Upper lobe of right lung (tissue), 1 donor: Measurements from ENCODE around the gene IL6R. TPM values are rescaled to one million over a fixed set of nuclear protein-coding genes. Genes with fewer than 3 reads are reported as not detected.

Experiments
- ATAC-seq: fragments of 200-7000 bp; cut with Tn5 transposase; one replicate; pipeline ENCODE4 v1.9.1; 2020; ENCODE audit warnings: mild to moderate bottlenecking, moderate library complexity
- DNase-seq: peaks from one replicate; pipeline ENCODE4 v3.0.0-alpha.2; 2020
- H3K27ac ChIP-seq: fragments of 200-600 bp; one replicate; pipeline ENCODE4 v1.8.0; 2022
- H3K27me3 ChIP-seq: fragments of 200-600 bp; one replicate; pipeline ENCODE4 v1.8.0; 2022; ENCODE audit warnings: mild to moderate bottlenecking
- H3K36me3 ChIP-seq: fragments of 200-600 bp; one replicate; pipeline ENCODE4 v1.8.0; 2022
- H3K4me1 ChIP-seq: fragments of 200-600 bp; one replicate; pipeline ENCODE4 v1.8.0; 2022
- H3K4me3 ChIP-seq: fragments of 200-600 bp; one replicate; pipeline ENCODE4 v1.8.0; 2022; ENCODE audit warnings: mild to moderate bottlenecking
- H3K9me3 ChIP-seq: fragments of 200-600 bp; one replicate; pipeline ENCODE4 v1.8.0; 2022
- CTCF ChIP-seq: fragments of 200-600 bp; IDR thresholded peaks from one replicate; pipeline ENCODE4 v1.8.0; 2022; ENCODE audit warnings: antibody characterized with exemption
- intact Hi-C: fragments of 100-400 bp; cut with DNase I; formaldehyde crosslinking; loops from one replicate; pipeline ENCODE4 v1.11.0; 2022
- total RNA-seq: library from RNA; stranded (reverse); fragmentation: NEBNext Ultra II Directional; extraction: Animal tissue kit (Norgen Biotek cat#: 25700); gene quantifications from one replicate; pipeline ENCODE4 v1.2.1, GENCODE V29; 2021
- donor health status: DM: no; HTN: yes; CAD: no; lungs with severe emphysema.

Gene IL6R
- total RNA-seq, 1 donor from 2014 or later = 60.2 TPM

- peak; percentile 38 for DNase-seq
- Histone ChIP-seq H3K9me3 (no peaks in the 10 kb centered on the region), H3K36me3 (no peaks in the 10 kb centered on the region), H3K27me3 (no peaks in the 10 kb centered on the region), H3K4me1 (no peaks in the 10 kb centered on the region), H3K4me3 (no peak overlapping the region), H3K27ac (no peak overlapping the region)
- no peak for ATAC-seq
- intact Hi-C loops = no loop called here
- TF ChIP-seq CTCF = no peak
Measured at GRCh38 chr1:154379301-154379700, 25.8 kb upstream of the IL6R start.

DNA sequence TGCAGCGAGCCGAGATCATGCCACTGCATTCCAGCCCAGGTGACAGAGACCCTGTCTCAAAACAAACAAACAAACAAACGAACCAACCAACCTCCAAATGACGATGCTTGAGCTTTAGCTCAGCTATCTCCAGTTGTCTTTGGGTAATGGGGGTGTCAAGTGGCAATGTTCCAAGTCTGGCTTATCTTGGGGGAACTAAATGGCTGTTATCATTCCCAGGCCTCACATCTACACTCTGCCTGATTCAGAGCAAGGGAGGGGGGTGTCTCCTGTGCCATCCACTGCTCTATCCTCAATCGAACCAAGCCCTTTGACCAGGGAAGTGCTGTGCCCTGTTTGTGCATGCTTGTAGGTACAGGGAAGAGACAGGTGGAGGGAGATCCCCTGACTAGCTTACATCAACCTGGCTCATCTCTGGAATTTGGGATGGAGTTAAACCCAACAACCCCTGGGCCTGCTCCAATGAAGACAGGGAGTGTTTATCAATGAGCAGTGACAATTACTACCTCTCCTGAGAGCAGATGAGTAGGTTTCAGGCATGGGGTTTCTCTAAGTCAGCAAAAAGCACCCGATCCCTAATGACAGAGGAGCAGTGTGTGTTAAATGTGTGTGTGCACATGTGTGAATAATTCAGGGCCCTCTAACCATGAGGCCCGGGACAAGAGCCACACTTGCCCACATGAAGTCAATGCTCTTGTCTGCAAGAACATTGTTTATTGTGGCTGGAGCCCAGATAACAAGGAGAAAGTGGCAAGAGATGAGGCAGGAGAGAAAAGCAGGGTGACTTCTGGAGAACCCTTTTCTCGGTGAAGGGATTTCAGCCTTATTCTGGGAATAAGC lies 20.3 kb upstream of the IL6R start:
- no peaks in the 10 kb centered on the region for H3K27me3 ChIP-seq
- H3K27ac ChIP-seq = peak overlapping the region; percentile 36
- no peak for TF ChIP-seq CTCF
- H3K4me3 ChIP-seq = no peak overlapping the region
- peaks cover 11% of the 10 kb centered on the region for H3K4me1 ChIP-seq
- ATAC-seq (no peak), DNase-seq (peak; percentile 13)
- intact Hi-C loops = no loop called here
- no peaks in the 10 kb centered on the region for H3K9me3 ChIP-seq
- H3K36me3 ChIP-seq = no peaks in the 10 kb centered on the region

- Histone ChIP-seq H3K36me3 (no peaks in the 10 kb centered on the region), H3K4me3 (no peak overlapping the region), H3K9me3 (no peaks in the 10 kb centered on the region), H3K27me3 (no peaks in the 10 kb centered on the region), H3K4me1 (peaks cover 11% of the 10 kb centered on the region), H3K27ac (peak overlapping the region; percentile 56)
- DNase-seq (peak; percentile 52), ATAC-seq (peak; percentile 93)
- no peak for TF ChIP-seq CTCF
- intact Hi-C loops = no loop called here
Measured at GRCh38 chr1:154386643-154387352, 18.3 kb upstream of the IL6R start.

DNA sequence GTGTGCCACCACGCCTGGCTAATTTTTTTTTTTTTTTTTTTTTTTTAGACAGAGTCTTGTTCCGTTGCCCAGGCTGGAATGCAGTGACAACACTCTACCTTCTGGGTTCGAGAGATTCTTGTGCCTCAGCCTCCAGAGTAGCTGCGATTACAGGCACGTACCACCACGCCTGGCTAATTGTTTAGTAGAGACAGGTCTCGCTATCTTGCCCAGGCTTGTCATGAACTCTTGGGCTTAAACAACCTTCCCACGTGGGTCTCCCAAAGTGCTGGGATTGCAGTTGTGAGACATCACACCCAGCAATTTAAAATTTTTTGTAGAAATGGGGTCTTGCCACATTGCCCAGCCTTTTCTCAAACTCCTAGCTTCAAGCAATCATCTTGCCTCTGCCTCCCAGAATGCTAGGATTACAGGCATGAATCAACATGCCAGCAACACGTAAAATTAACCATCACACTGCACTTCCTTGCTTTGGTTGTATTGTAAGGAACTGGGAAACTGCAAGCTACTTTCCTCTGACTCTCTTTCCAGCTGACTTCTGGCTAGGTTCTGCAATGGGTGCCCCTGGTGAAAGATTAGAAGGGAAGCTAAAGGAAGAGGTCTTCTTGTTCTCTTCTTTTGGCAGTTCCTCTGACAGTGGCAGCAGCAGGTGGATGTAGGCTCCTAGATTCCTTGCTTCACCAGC lies 13.9 kb upstream of the IL6R start:
- ATAC-seq (no peak), DNase-seq (peak; percentile 7)
- Histone ChIP-seq H3K27me3 (no peaks in the 10 kb centered on the region), H3K27ac (no peak overlapping the region), H3K9me3 (no peaks in the 10 kb centered on the region), H3K4me3 (no peak overlapping the region), H3K4me1 (peaks cover 8% of the 10 kb centered on the region), H3K36me3 (no peaks in the 10 kb centered on the region)
- intact Hi-C loops = no loop called here
- TF ChIP-seq CTCF = no peak

- H3K27ac ChIP-seq = no peak overlapping the region
- intact Hi-C loops = no loop called here
- no peaks in the 10 kb centered on the region for H3K36me3 ChIP-seq
- H3K4me1 ChIP-seq = no peaks in the 10 kb centered on the region
- H3K4me3 ChIP-seq = no peak overlapping the region
- H3K27me3 ChIP-seq = no peaks in the 10 kb centered on the region
- TF ChIP-seq CTCF = no peak
- DNase-seq = no peak
- no peaks in the 10 kb centered on the region for H3K9me3 ChIP-seq
- ATAC-seq = no peak
Measured at GRCh38 chr1:154398141-154398540, 7.0 kb upstream of the IL6R start.
